Right atrium auricular region (tissue), 2 donors: ENCODE measurements around the gene POU2AF1. TPM values are rescaled to one million over a fixed set of nuclear protein-coding genes. Genes with fewer than 3 reads are reported as not detected.

ENCODE experiments used
- DNase-seq: peaks from one replicate; pipeline ENCODE4 v3.0.0-alpha.2; 2019; ENCODE audit warnings: low spot score
- H3K27ac ChIP-seq, 2 donors: fragments of 200-600 bp; sonication (generic); 1 replicate in 1 of 2; 2 replicates in 1 of 2; pipeline ENCODE4 v1.5.1; 2016 to 2019
- H3K27me3 ChIP-seq, 2 donors: fragments of 200-600 bp; sonication (generic); one replicate each; pipeline versions ENCODE4 v1.5.1 to v1.6.0; 2017 to 2019
- H3K36me3 ChIP-seq: fragments of 200-600 bp; sonication (generic); one replicate; pipeline ENCODE4 v1.5.1; 2016
- H3K4me1 ChIP-seq, 2 donors: fragments of 200-600 bp; sonication (generic); one replicate each; pipeline versions ENCODE4 v1.5.1 to v1.6.0; 2017 to 2019
- H3K4me3 ChIP-seq, 2 donors: fragments of 200-600 bp; sonication (generic); 1 replicate in 1 of 2; 2 replicates in 1 of 2; pipeline ENCODE4 v1.5.1; 2017 to 2019; ENCODE audit warnings: mild to moderate bottlenecking in 1 of 2, moderate library complexity in 1 of 2
- H3K9me3 ChIP-seq, 2 donors: fragments of 200-600 bp; sonication (generic); one replicate each; pipeline ENCODE4 v1.5.1; 2019
- total RNA-seq, 2 donors: library from RNA; depleted of rRNA; stranded (reverse); fragments of >200 nt; gene quantifications; one replicate each; pipeline ENCODE4 v1.1.0, GENCODE V29; 2016
- TF ChIP-seq, protein P1 (sequence below), 2 donors: fragments of 200-600 bp; sonication (generic); IDR thresholded peaks; one replicate each; pipeline ENCODE4 v1.5.1; 2019; ENCODE audit warnings: antibody characterized with exemption in 2 of 2

POU2AF1 gene
- total RNA-seq, 2 donors from 2014 or later: 0.11 to 1.6 TPM

DNA sequence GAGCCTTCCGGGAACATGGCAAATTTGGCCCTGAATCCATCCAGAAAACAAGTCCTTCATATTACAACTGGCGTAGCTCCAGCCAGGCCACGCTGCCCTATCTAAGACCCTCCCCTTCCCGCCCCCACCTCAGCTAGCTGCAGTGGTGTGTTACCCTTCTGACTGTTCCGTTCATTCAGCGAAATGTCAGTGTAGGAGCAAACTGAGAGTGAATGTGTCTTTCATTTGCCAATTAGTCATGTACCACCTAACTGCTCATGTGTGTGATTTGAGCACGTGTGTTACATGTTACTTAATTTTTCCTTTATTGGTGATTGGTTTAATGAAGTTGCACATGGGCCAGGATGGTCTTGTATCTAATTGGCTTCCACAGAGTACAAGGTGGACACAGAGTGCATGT is 34.8 kb upstream of the POU2AF1 start:
- no peaks in the 10 kb centered on the region for H3K27me3 ChIP-seq
- no peak overlapping the region for H3K27ac ChIP-seq
- TF ChIP-seq, protein P1, sequence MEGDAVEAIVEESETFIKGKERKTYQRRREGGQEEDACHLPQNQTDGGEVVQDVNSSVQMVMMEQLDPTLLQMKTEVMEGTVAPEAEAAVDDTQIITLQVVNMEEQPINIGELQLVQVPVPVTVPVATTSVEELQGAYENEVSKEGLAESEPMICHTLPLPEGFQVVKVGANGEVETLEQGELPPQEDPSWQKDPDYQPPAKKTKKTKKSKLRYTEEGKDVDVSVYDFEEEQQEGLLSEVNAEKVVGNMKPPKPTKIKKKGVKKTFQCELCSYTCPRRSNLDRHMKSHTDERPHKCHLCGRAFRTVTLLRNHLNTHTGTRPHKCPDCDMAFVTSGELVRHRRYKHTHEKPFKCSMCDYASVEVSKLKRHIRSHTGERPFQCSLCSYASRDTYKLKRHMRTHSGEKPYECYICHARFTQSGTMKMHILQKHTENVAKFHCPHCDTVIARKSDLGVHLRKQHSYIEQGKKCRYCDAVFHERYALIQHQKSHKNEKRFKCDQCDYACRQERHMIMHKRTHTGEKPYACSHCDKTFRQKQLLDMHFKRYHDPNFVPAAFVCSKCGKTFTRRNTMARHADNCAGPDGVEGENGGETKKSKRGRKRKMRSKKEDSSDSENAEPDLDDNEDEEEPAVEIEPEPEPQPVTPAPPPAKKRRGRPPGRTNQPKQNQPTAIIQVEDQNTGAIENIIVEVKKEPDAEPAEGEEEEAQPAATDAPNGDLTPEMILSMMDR (IDR thresholded peaks at IDR 0.05): no peak

DNA sequence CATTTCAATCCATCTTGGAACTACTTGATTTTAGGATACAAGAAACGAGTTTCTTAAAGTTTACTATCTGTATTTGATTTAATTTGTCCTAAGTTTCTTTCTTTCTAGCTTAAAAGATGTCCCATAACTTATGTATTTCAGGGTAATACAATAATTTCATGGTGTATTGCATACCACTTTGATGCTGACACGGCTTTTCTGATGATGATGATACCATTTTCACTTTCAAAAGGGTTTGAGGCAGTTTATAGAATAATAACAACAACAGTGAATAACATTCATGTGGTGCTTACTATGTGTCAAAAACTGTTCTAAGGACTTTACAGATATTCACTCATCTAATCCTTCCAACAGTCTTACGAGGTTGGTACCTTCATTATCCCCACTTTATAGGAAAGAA is 33.2 kb upstream of the POU2AF1 start:
- no peak for DNase-seq
- Histone ChIP-seq H3K4me1 (peaks cover 0 to 4% of the 10 kb centered on the region in 2 donors), H3K9me3 (no peaks in the 10 kb centered on the region), H3K36me3 (no peaks in the 10 kb centered on the region), H3K27ac (no peak overlapping the region), H3K4me3 (no peak overlapping the region), H3K27me3 (no peaks in the 10 kb centered on the region)
- TF ChIP-seq, protein P1 (IDR thresholded peaks at IDR 0.05): no peak

More for the DNA sequence above, 34.8 kb upstream of the POU2AF1 start:
- Histone ChIP-seq H3K4me1 (peaks cover 0 to 13% of the 10 kb centered on the region in 2 donors), H3K36me3 (no peaks in the 10 kb centered on the region), H3K9me3 (no peaks in the 10 kb centered on the region), H3K4me3 (no peak overlapping the region)
- DNase-seq: no peak

- no peaks in the 10 kb centered on the region for H3K27me3 ChIP-seq
- TF ChIP-seq, protein P1 (IDR thresholded peaks at IDR 0.05): no peak
- no peaks in the 10 kb centered on the region for H3K9me3 ChIP-seq
- no peak overlapping the region for H3K4me3 ChIP-seq
- no peaks in the 10 kb centered on the region for H3K36me3 ChIP-seq
- DNase-seq: no peak
- no peak overlapping the region for H3K27ac ChIP-seq
- no peaks in the 10 kb centered on the region for H3K4me1 ChIP-seq
These were observed 32.4 kb upstream of the POU2AF1 start for GRCh38 chr11:111411456-111411855.

DNA sequence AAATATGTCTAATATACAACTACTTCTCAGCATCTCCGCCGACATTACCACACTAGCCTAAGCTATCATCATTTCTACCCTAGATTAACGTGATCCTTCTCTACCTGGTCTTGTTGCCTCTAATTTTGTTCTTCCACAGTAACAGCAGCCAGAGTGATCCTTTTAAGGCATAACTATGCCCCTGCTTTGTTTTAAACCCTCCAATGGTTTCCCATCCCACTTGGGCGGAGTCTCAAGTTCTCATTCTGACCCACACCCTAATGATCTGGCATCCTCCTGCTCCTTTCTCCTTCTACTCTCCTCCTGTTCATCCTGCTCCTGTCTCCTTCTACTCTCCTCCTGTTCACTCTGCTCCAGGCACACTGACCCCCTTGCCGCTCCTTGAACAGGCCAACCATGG is 31.9 kb upstream of the POU2AF1 start:
- Histone ChIP-seq H3K36me3 (no peaks in the 10 kb centered on the region), H3K4me1 (no peaks in the 10 kb centered on the region), H3K27me3 (no peaks in the 10 kb centered on the region), H3K4me3 (no peak overlapping the region), H3K27ac (no peak overlapping the region), H3K9me3 (no peaks in the 10 kb centered on the region)
- DNase-seq: no peak
- TF ChIP-seq, protein P1 (IDR thresholded peaks at IDR 0.05): no peak

DNA sequence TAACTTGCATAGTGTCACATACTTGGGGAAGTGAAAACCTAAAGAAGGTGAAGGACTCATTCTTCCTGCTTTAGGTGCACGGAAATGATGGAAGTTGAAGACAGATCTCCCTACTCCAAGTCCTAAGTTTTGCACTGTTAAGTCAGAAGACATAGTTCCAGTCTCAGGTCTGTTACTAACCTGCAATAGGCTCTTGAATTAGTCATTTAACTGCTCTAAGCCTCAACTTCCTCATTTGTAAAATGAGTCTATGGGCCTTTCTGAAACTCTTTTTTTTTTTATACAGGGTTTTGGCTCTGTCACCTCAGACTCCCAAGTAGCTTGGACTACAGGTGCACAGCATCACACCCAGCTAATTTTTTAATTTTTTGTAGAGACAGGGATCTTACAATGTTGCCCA is 30.8 kb upstream of the POU2AF1 start:
- Histone ChIP-seq H3K36me3 (no peaks in the 10 kb centered on the region), H3K4me3 (no peak overlapping the region), H3K27ac (no peak overlapping the region), H3K4me1 (no peaks in the 10 kb centered on the region), H3K9me3 (no peaks in the 10 kb centered on the region), H3K27me3 (no peaks in the 10 kb centered on the region)
- TF ChIP-seq, protein P1 (IDR thresholded peaks at IDR 0.05): no peak
- DNase-seq: no peak
